Smooth muscle cell of the brain vasculature (primary cell): ENCODE results near the gene GAB2.
"Not testable (repeated sequence)": the region's sequence is repeated elsewhere in the genome, so short reads cannot be mapped to it uniquely, and the experiment has no call there.

Experiments
- DNase-seq: peaks from one replicate; pipeline ENCODE4 v3.0.0-alpha.2; 2012; ENCODE audit warnings: low read depth, low spot score

GAB2 gene

DNA sequence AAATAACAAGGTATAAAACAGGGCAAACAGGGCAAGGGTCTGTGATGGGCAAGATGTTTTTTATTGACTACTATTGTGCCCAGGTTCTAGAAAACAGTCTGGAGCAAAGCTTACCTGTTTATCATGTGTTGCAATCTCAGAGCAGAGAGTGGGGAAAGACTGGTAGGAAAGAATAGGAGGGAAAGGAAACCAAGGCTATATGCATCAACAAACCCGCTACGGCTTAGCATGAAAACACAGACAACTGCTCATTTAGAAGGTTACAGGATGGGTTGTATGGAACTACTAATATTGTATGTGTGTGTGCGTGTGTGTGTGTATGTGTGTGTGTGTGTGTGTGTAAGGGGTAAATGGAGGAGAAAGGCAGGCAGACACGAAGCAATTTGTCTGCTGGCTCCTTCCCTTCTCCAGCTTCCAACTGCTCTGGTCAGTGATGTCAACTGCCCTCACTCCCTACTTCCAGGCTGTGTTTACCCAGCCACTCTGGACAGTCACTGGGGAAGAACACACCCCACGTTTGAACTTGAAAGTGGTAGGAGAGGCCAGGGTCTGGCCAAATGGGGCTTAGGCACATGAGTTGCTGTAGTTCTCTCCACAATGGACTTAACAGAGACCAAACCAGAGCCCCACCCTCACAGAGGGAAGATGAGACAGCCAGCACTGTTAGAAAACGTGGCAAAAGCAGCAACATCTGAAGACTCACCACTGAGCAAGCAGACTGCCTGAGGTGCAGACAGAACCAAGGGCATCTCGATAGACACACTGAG is 47.0 kb downstream of the GAB2 start:
- DNase-seq, result no peak

DNA sequence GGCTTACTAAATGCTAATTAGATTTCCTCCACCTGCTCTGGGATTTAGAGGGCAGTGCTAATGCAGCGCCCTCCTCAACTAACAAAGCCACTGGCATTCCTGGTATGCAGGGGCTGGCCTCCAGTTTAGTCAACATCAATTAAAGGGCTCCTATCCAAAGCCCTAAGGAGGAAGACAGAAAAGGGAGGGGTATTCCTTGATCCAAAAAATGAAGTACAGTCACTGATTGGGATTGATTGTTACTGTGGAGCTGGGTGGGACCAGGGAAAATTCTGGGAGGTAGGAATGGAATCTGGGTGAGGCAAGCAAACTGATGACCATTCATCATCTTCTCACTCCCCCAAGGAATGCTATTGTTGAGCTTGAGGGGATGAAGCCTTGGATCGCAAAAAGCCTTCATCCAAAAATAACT is 52.2 kb downstream of the GAB2 start:
- DNase-seq, result no peak

DNA sequence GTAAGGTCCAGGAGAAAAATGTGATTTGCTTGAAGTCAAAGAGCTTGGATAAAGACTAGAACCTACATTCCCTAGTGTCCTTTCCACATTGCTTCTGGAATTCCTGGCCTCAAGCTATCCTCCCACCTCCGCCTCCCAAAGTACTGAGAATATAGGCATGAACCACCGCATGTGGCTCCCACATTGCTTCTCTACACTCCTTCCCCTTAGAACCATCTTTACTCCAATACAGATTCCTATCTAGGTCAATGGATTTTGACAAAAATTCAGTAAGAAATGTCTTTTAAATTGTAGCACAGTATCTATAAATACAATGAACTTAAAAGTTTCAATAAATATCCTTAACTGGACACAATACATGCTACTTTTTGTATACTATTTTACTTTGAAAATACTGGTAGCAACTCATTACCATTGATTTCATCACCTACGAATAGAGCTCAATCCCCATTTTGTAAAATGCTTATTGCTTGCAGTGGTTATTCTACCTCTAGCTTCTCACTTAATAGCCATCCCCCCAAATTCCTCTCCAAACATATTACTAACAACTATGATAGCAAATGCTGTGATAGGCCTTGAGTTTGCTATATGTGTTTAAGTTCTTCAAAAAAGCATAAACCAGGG is 53.4 kb downstream of the GAB2 start:
- DNase-seq, result no peak

DNA sequence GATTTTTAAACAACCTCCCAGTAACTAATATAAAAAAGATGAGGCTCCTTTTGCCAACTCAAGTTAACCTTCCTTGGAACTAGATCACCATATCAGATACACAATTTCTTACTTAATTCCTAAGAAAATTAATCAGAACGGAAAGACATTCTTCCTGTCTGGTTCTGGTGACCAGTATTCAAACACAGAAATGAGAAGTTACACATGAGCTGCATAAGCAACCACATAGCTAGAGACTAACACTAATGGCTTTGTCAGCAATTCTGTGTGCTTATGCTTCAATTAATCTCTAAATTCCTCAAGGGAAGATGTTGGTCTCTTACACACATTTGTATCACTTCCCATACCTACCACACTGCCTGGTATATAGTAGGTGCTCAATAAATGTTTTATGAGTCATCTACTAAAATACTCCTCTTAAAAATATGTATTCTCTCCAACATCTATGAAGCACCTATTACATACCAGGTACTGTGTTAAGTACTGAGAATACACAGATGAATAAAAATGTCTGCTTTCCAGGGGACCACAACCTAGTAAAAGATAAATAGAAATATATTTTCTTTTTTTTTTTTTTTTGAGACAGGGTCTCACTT is 54.5 kb downstream of the GAB2 start:
- no peak for DNase-seq

DNA sequence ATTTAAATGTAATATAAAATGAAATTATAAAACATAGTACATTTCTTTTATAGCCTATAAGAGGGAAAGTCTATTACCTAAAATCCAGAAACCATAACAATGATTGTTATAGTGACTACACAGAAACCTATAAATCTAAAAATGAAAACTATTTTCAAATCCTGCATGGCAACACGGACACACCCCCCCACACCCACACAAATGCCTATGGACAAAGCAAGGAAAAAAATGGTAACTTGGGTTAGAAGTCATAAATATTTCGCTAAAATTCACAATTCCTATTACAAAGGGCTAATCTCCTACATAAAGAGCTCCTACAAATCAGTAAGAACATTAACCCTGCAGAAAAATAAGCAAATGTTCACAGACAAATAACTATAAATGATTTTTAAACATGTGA is 56.4 kb downstream of the GAB2 start:
- DNase-seq, result no peak

DNA sequence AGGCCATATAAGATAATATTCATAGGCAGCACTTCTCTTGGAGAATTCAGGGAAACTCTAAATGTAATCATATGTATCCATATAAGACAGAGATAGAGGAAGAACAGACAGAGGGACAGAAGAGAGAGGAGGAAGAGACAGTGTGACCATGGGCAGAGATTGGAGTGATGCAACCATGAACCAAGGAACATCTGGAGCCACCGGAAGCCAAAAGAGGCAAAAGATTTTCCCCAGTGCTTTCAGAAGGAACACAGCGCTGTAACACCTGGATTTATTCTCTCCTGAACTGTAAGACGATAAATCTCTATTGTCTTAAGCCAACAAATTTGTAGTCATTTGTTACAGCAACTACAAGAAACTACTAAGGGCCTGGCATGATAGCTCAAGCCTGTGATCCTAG is 57.7 kb downstream of the GAB2 start:
- DNase-seq, result no peak

DNA sequence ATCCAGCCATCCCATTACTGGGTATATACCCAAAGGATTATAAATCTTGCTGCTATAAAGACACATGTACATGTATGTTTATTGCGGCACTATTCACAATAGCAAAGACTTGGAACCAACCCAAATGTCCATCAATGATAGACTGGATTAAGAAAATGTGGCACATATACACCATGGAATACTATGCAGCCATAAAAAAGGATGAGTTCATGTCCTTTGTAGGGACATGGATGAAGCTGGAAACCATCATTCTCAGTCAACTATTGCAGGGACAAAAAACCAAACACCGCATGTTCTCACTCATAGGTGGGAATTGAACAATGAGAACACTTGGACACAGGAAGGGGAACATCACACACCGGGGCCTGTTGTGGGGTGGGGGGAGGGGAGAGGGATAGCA is 59.7 kb downstream of the GAB2 start:
- not testable (repeated sequence) for DNase-seq

DNA sequence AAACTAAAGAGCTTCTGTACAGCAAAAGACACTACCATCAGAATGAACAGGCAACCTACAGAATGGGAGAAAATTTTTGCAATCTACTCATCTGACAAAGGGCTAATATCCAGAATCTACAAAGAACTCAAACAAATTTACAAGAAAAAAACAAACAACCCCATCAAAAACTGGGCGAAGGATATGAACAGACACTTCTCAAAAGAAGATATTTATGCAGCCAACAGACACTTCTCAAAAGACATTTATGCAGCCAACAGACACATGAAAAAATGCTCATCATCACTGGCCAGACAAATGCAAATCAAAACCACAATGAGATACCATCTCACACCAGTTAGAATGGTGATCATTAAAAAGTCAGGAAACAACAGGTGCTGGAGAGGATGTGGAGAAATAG is 60.2 kb downstream of the GAB2 start:
- not testable (repeated sequence) for DNase-seq

DNA sequence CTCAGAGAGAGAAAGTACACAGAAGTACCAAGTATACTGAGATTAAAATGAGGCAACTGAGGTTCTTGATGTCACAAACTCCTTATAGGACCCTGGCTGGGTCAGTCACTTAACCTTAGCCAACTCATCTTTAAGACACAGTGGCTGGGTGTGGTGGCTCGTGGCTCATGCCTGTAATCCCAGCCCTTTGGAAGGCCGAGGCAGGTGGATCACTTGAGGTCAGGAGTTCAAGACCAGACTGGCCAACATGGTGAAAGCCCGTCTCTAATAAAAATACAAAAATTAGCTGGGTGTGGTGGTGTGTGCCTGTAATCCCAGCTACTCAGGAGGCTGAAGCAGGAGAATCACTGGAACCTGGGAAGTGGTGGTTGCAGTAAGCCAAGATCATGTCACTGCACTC is 61.9 kb downstream of the GAB2 start:
- not testable (repeated sequence) for DNase-seq

DNA sequence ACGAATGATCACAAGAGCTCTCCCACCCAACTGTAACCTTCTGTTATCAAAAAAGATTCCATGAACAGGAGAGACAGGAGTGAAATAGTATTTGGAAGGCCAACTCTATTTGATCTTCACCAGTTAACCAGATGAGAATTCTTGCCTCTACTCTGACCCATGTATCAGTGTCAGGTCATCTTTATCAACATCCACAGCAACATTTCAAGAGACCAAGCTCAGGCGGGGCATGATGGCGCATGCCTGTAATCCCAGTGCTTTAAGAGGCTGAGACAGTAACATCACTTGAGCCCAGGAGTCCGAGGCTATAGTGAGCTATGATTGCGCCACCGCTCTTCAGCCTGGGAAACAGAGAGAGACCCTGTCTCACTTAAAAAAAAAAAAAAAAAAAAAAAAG is 62.3 kb downstream of the GAB2 start:
- no peak for DNase-seq

DNA sequence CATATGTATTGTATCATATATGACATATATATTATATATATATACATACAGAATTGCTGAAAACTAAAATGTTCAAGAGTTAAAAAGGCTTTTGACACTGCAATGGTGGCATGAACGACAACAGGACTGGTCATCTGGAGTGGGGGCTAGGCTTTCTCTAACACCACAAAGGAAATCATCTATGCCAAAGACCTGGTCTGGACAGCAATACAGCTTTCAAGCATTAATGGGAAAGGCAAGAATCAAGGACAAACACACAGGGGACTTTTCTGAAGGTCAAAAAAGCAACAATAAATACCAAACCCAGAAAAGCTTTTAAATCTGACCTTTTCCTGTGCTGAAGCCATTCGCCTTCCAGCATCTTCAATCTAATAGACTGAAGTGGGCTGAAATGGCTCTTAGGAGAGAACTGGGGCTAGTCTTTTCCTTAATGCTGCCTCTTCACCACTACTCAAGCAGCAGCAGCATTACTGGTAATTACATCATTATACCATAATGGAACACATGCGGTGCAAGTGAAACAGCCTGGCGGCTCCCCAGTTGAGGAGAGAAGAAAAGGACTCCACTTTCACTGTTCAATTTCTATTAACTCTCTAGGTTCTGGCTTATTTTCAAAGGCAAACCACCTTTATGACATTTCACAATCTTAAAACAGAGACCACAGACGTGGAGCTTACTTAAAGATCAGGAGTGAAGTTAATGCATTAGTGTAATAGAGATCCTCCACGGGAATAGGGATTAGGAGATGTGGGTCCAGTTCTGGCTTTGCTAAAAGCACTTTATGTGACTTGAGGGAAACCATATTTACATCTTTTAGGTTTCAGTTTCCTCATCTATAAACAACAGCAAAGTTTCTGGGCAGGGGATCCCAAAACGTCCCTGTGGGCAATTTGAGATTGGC is 63.0 kb downstream of the GAB2 start:
- no peak for DNase-seq

DNA sequence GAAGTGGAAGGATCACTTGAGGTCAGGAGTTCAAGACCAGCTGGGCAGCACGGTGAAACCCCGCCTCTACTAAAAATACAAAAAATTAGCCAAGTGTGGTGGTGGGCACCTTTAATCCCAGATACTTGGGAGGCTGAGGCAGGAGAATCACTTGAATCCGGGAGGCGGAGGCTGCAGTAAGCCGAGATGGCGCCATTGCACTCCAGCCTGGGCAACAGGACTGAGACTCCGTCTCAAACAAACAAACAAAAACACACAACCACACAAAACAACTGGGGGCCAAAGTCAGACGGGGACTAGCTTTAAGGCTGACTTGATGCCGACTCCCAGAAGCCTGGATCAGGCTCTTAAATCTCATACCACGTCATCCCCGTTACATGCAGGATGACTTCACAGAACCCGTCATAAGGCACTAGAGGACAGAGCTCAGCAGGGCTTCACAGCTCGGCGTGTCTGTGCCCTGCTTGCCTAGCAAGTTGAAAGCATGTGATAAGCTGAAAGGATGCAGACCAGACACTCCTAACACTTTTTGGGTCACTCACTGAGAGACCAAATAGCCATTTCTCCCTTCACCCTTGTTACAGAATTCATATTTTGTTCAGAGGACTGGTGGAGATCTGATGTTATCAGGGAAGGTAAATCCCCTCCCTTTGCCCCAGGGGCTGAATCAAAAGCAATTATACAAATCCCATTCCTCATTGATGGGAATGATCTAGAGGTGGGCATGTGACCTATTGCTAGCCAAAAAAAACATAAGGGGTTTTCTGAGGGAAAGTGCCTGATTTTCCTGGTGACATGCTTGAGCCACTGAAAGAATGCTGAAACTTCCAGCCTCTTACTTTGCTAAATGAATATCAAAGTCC is 65.4 kb downstream of the GAB2 start:
- no peak for DNase-seq

DNA sequence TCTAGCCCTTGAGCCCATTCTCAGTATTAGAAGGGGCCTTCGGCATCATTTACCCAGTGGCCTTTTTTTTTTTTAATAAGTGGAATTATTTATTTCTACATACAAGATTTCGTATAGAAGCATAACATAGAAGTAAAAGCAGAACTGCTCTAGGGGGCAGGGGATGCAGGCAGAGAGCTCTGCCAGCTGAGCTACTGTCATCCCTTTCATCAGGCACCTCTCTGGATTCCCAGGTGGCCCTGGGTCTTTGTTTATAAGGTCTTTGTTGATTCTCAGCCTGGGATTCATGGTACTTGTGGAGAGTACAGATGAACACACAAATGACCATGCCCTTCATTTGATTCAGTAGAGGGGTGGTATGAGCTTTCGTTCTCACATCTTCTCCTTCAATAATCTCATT is 66.4 kb downstream of the GAB2 start:
- DNase-seq, result no peak

DNA sequence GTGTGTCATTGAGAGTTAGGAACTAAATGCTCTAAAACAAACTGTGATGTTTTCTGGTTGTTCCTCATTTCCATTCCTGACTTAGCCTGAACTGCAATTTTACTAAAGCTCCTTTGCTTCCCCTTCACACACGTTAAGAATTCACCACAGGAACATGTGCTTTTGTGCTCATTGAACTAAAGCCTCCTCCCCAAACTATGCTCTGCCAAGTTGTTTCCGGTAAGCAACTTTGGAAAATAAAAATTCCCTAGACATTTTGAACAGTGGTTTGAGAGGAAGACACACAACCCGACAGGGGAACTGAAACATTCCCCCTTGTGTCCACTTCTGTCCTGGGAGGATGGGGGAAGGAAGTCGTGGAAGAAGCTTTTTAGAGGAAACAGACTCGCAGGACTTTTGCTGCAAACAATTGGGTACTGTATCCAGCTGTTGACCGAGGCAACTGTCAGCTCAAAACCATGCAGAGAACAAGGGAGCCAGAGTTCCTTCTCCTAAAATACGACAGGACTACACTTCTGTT is 66.9 kb downstream of the GAB2 start:
- DNase-seq, result no peak

DNA sequence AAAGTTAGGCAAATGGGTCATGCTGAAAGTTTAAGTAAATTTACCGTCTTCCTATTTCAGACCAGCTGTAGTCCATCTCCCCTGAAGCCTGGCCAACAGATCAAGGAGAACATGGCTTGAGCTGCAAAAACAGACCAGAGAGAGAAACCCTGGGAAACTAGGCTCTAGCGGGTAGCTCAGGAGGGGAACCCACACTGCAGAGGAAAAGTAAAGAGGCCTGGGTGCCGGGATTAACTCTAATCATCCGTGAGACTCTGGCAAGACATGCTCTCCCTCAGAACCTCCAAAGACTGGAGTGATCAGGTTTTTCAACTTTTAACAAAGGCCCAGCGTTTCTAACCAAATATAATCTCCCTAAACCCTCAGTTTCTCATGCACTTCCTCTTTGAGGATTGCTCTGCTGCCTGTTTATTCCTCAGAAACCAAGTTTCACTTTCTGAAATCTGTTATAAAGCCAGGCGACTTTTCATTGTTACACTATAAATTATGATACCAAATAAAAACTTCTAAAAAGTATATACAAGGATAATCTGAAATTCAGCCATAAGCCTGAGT is 67.5 kb downstream of the GAB2 start:
- DNase-seq, result no peak

DNA sequence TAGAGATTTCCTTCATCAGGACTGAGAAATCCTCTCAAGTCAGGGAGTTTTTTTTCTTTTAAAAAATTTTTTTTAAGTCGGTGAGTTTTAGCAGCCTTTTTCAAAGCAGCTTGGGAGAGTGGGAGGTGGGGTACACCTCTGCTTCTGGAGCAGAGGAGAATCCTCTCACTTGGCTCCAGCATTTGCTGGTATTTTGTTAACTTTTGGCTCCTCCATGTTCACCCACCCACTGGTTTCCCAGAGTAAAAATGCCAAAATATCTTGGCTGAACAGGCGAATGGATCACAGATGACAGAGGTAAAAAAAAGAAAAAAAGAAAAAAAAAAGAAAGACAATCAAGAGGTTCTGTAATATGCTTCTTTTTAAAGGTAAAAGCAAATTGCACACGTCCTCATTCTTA is 68.0 kb downstream of the GAB2 start:
- no peak for DNase-seq

DNA sequence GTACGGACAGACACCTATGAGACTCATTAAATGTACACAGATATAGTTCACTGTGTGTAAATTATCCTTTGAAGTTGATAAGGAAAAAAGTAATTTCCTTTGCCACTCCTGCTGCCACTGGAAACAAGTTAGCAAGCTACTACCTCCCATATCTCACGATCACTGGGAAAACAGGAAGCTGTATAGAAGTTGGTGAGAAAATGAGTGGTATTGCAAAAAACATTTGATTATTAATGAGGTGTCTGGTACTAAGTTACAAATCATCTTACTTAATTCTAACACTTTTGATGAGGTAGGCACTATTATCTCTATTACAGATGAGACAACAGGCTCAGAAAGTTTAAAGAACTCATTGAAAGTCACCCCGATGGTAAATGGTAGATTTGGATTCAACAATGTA is 68.5 kb downstream of the GAB2 start:
- DNase-seq, result no peak

DNA sequence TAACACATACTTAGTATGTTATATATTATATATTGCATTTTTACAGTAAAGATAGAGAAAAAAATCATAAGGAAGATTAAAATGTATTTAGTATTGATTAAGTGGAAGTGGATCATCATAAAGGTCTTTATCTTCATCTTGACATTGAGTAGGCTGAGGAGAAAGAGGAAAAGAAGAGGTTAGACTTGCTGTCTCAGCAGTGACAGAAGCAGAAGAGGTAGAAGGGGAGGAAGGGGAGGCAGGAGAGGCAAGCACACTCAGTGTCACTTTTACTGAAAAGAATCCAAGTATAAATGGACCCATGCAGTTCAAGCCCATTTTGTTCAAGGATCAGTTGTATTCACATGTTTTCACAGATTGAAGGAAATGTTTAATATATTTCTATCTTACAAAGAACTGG is 69.7 kb downstream of the GAB2 start:
- DNase-seq, result no peak

DNA sequence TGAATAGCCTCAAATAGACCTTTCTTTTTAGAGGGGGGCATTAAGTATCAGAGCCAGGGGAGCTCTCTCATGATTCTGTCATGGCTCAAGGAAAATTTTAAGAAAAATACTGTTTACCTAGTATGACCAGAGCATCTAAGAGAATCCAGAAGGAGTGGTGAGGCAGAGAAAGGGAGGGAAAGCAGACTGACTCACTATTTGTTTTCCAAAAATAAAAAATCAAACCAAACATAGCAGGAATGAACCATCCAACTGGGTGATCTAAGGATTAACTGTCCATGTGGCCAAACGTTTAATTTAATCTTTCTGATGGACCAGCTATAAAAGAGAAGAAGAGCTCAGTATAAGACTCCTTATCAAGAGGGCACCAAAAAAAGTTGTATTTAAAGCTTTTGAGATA is 70.8 kb downstream of the GAB2 start:
- DNase-seq, result no peak

DNA sequence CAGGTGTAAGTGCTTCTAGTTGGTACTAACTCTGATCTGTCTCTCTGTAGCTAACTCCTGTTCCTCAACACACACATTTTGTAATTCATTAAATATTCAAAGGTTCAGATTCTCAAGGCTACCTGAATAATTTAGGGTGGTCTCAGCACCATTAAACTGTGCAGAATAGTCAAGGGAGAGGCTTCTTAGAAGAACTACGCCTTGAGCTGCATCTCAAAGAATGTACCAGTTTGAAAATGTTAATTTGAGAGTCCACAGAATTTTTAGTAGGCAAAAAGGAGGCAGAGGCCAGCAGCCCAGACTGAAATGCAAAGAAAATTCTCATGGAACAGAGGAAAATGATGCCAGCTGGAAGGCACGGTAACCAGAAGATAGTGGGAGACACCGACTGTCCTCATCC is 72.2 kb downstream of the GAB2 start:
- no peak for DNase-seq

DNA sequence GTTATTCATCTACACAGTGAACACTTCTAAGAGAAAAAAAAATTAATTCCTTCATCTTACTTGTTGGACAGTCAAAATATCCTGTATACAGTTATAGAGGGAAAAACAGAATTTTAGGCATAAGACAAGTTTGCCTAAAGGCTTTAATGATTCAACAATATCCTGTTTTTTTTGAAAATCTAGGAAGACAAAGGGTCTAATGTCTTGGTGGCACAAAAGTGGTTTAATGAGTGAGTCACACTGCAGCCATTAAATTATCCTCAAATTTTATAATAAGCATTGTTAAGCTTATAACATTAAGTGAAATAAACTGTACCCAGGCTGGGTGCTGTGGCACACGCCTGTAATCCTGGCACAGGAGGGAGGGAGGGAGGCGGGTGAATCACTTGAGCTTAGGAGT is 72.9 kb downstream of the GAB2 start:
- DNase-seq, result no peak
